ENCODE results near the gene DNM1. TPM values are rescaled to one million over a fixed set of nuclear protein-coding genes. Genes with fewer than 3 reads are reported as not detected.
A peak's percentile ranks its signal among the peaks of the same experiment; 100 is the strongest.

DNM1 gene
- total RNA-seq, 2 experiments from 2014 or later: 0.50 to 0.72 TPM

DNA sequence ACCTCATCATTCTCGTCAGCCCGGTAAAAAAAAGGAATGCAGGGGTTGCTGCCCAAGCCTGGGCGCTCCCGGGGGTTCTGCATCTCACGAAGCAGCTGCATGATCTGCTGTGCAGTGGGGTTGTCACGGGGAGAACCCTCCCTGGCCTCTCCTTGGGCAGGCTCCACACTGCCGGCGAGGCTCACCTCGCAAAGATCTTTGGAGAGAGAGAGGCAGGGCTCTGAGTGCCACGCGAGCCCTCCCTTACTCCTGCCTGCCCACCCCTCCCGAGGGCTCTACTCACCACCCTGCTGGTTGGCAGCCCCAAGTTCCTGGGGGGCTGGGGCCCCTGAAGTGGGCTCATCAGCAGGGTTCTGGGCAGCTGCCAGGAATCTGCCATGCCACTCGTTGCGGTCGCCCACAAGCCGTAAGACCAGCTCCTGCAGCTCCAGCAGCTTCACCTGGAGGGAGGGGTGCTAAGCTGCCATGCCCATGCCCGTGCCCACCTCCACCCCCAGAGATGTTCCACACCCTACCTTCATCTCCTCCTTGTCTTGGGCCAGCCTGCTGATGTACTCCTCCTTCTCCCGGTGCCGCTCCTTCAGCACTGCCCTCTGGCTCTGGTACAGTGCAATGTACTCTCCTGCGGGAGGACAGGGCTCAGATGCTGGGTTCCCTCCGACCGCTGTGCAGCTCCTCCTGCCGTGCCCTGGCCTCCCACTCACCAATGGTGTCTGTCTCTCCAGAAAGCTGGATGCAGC lies 54.1 kb downstream of the DNM1 start:
- POLR2A ChIA-PET: no interaction called here
- Mint-ChIP-seq H3K27me3 (peaks cover under 1% of the 10 kb centered on the region), H3K27ac (no peak overlapping the region), H3K4me3 (no peak overlapping the region), H3K9me3 (ENCODE audit: low read depth) (no peaks in the 10 kb centered on the region), H3K36me3 (ENCODE audit: low read depth) (peaks cover 19% of the 10 kb centered on the region), H3K4me1 (no peaks in the 10 kb centered on the region)
- ATAC-seq (no peak), DNase-seq (no peak)
- intact Hi-C loops (cut with DNase I, micrococcal nuclease): no loop called here
- CTCF ChIA-PET: interaction anchor here (1.2 kb wide), 1 partner anchor 11 kb away, joined by 4 read pairs; no protein-coding TSS in a partner anchor

DNA sequence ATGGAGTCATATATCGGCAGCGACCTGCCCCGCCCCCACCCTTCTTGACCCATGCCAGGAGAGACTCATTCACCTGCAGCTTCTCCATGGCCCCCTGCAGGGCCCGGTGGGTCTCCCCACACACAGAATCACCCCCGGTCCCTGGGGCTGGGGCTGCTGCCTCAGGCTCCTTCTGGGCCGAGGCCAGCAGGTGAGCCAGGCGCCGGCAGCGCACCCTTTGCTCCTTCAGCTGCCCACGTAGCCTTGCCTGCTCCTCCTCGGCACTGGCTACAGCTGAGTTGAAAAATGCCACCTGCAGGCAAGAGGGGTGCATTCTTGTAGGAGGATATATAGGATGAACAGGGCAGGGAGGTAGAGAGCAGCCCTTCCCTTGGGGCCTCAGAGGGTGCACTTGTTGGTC lies 54.7 kb downstream of the DNM1 start:
- ChIA-PET CTCF (interaction anchor here (1.2 kb wide), 1 partner anchor 11 kb away, joined by 4 read pairs; no protein-coding TSS in a partner anchor), POLR2A (no interaction called here)
- no peak overlapping the region for H3K27ac Mint-ChIP-seq
- intact Hi-C loops (cut with DNase I, micrococcal nuclease): no loop called here
- DNase-seq: no peak
- H3K4me3 Mint-ChIP-seq: no peak overlapping the region
- no peaks in the 10 kb centered on the region for H3K4me1 Mint-ChIP-seq
- ATAC-seq: no peak
- H3K9me3 Mint-ChIP-seq (ENCODE audit: low read depth): no peaks in the 10 kb centered on the region
- H3K27me3 Mint-ChIP-seq: no peaks in the 10 kb centered on the region
- peaks cover 19% of the 10 kb centered on the region for H3K36me3 Mint-ChIP-seq (ENCODE audit: low read depth)

DNA sequence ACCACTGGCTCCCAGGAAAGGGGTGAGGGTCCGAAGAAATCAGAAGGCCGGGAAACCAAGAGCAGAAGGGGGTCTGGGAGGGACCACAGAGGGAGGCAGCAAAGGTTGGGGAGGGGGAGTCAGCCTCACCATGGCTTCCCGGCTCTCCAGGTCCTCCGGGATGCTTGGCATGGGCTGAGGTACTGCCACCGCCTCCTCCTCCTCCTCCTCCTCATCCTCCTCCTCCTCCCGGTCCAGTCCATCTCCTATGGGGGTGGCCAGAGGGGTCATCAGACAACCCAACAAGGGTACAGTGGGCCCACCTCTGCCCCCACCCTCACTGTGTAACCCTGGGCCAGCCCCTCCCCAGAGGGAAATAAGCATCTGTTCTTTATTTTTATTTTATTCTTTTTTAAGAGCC lies 55.1 kb downstream of the DNM1 start:
- ATAC-seq: no peak
- no peak overlapping the region for H3K4me3 Mint-ChIP-seq
- ChIA-PET CTCF (interaction anchor here (1.2 kb wide), 1 partner anchor 10 kb away, joined by 4 read pairs; no protein-coding TSS in a partner anchor), POLR2A (no interaction called here)
- no peaks in the 10 kb centered on the region for H3K9me3 Mint-ChIP-seq (ENCODE audit: low read depth)
- H3K36me3 Mint-ChIP-seq (ENCODE audit: low read depth): peaks cover 19% of the 10 kb centered on the region
- H3K27ac Mint-ChIP-seq: no peak overlapping the region
- no peak for DNase-seq
- H3K4me1 Mint-ChIP-seq: no peaks in the 10 kb centered on the region
- intact Hi-C loops (cut with DNase I, micrococcal nuclease): no loop called here
- H3K27me3 Mint-ChIP-seq: no peaks in the 10 kb centered on the region

DNA sequence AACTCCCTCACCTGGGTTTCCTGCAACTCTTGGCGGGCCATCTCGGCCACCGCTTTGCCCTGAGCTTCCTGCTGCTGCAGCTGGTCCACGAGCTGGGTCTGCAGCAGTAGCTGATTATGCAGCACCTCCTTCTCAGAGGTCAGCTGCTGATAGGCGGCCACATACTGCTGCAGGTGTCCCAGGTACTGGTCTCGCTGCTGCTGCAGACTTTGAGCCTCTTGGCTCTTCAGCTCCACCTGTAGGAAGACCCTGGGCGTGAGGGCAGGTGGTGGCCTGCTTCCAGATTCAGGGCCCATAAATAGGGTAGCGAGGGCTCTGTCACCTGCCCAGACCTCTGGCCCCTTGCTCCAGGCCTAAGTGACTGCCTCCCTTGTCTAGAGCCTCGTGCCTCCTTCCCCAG lies 56.0 kb downstream of the DNM1 start:
- Mint-ChIP-seq H3K27me3 (no peaks in the 10 kb centered on the region), H3K27ac (no peak overlapping the region), H3K36me3 (ENCODE audit: low read depth) (peaks cover 19% of the 10 kb centered on the region), H3K4me3 (no peak overlapping the region), H3K4me1 (no peaks in the 10 kb centered on the region), H3K9me3 (ENCODE audit: low read depth) (no peaks in the 10 kb centered on the region)
- ATAC-seq: no peak
- DNase-seq: no peak
- ChIA-PET CTCF (interaction anchor here (1.6 kb wide), 1 partner anchor 9 kb away, joined by 4 read pairs; no protein-coding TSS in a partner anchor), POLR2A (no interaction called here)
- intact Hi-C loops (cut with DNase I, micrococcal nuclease): no loop called here

DNA sequence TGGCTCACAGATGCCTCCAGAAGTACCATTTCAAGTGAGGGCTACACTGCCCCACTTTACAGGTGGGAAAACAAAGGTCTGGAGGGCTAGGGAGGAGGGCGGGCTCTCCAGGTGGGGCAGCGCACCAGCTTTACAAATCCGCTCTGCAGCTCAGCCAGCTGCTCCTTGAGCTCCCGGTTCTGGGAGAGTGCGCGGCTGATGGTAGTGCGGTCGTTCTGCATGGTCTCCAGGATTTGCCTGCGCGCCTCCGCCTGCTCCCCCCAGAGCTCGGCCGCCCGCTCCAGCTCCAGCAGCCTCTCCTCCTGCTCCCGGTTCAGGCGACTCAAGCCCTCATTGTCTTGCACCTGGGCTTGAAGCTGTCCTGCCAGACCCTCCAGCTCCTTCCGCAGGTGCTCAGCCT lies 57.2 kb downstream of the DNM1 start:
- intact Hi-C loops (cut with DNase I, micrococcal nuclease): no loop called here
- H3K4me3 Mint-ChIP-seq: no peak overlapping the region
- H3K36me3 Mint-ChIP-seq (ENCODE audit: low read depth): peaks cover 19% of the 10 kb centered on the region
- ATAC-seq: no peak
- no peak for DNase-seq
- no peak overlapping the region for H3K27ac Mint-ChIP-seq
- no peaks in the 10 kb centered on the region for H3K27me3 Mint-ChIP-seq
- ChIA-PET CTCF (interaction anchor here (0.7 to 1.6 kb wide), 2 partner anchors 10 to 157 kb away, joined by 3 to 4 read pairs; no protein-coding TSS in a partner anchor), POLR2A (no interaction called here)
- H3K9me3 Mint-ChIP-seq (ENCODE audit: low read depth): no peaks in the 10 kb centered on the region
- no peaks in the 10 kb centered on the region for H3K4me1 Mint-ChIP-seq

DNA sequence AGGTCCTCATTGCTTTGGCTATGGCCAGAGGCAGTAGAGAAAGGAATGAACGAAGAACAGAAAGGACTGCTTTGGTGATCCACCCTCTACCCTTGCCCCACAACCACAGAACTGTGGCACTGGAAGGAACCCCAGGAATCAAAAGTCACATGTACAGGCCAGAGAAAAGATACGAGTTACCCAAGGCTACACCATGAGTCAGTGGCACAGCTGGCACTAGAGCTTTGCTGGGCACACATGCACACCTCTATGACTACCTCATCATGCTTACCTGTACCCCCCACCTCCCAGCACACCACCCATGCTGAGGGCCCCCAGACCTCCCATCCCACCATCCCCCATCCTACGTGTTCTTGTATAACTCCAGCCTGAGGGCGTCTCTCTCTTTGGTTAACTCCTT lies 59.5 kb downstream of the DNM1 start:
- intact Hi-C loops (cut with DNase I, micrococcal nuclease): no loop called here
- Mint-ChIP-seq H3K27ac (no peak overlapping the region), H3K4me1 (no peaks in the 10 kb centered on the region), H3K4me3 (no peak overlapping the region), H3K27me3 (no peaks in the 10 kb centered on the region), H3K9me3 (ENCODE audit: low read depth) (no peaks in the 10 kb centered on the region), H3K36me3 (ENCODE audit: low read depth) (peaks cover 19% of the 10 kb centered on the region)
- ATAC-seq (no peak), DNase-seq (no peak)
- POLR2A ChIA-PET: no interaction called here
- CTCF ChIA-PET: no interaction called here

DNA sequence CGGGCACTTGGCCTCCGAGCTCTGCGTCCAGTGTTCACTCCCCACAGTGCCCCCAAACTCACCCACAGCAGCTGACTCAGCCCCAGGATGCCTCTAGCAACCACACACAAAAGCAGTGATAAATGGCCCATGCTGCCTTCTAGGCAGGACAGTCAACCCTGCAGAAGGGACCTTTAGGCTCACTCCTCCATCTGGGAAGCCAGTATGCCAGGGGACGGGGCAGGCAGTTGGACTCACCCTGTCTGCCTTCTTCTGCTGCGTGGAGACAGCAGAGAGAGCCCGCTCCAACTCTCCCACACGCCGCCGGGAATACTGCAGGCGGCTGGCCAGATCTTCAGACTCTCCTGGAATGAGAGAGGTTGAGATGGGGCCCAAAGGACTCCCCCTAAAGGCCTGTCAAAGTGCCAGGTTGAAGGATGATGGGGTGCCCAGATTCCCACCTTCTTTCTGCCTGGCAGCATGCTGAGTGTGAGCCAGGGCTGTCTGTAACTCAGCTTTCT lies 62.2 kb downstream of the DNM1 start:
- Mint-ChIP-seq H3K27ac (no peak overlapping the region), H3K36me3 (ENCODE audit: low read depth) (peaks cover 16% of the 10 kb centered on the region), H3K9me3 (ENCODE audit: low read depth) (no peaks in the 10 kb centered on the region), H3K4me3 (no peak overlapping the region), H3K27me3 (no peaks in the 10 kb centered on the region), H3K4me1 (no peaks in the 10 kb centered on the region)
- intact Hi-C loops (cut with DNase I, micrococcal nuclease): no loop called here
- POLR2A ChIA-PET: no interaction called here
- ATAC-seq: no peak
- CTCF ChIA-PET: interaction anchor here (0.7 to 0.9 kb wide), 3 partner anchors 7 to 78 kb away, joined by 3 to 5 read pairs (median 3); no protein-coding TSS in a partner anchor
- DNase-seq: no peak

DNA sequence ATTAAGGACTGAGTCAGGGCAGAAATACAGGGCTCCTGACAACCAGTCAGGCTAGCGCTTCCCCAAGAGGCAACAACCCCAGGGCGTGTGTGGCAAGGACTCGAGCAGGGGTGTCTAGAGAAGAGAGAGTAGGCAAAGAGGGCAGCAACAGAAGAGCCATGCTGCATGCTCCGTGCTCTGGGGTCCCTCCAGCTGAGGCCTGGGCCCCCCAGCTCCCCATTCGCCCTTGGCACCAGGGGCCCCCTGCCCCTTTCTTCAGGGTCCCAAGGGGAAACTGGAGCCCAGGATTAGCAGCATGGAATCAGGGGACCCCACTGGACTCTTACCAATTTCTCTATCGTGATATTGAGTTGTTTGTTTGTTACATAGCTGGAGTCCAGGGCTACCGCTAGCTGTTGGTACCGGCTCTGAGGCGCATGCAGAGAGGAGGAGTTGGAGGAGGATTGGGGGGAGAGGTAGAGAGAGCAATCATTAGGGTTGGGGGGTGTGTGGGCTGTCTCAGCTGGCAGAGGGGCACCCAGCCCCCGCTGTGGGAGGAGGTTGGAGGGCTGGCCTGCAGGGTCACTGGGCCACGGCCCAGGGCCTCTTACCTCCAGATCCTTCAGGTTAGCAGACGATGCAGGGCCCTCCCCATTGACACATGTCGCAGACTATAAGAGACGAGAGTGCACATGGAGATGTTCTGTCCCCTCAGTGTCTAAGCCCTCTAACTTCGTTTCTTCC lies 63.9 kb downstream of the DNM1 start:
- no peaks in the 10 kb centered on the region for H3K9me3 Mint-ChIP-seq (ENCODE audit: low read depth)
- ChIA-PET CTCF (no interaction called here), POLR2A (no interaction called here)
- no peak for ATAC-seq
- H3K27ac Mint-ChIP-seq: no peak overlapping the region
- no peaks in the 10 kb centered on the region for H3K4me1 Mint-ChIP-seq
- peaks cover 14% of the 10 kb centered on the region for H3K36me3 Mint-ChIP-seq (ENCODE audit: low read depth)
- DNase-seq: no peak
- H3K27me3 Mint-ChIP-seq: no peaks in the 10 kb centered on the region
- intact Hi-C loops (cut with DNase I, micrococcal nuclease): no loop called here
- no peak overlapping the region for H3K4me3 Mint-ChIP-seq

DNA sequence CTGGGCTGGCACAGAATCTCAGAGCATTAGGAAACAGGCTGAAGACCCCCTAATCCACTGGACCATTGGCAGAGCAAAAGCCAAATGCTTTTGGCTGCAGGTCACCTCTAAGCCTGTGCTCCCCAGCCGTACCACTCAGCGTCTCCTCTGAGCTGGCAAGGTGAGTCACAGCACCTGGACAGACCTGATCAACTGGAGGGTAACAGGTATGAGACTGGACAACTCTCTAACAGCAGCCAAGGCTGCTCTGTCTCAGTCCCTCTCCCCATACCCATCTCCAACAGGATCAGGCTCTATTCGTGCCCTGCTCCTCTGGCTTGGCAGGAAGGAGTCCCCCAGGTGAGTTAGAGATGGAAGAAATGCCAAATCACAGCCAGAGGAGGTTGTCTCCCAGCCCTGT lies 67.9 kb downstream of the DNM1 start:
- ATAC-seq (no peak), DNase-seq (no peak)
- intact Hi-C loops (cut with DNase I, micrococcal nuclease): loop anchor here in 1 of 2 experiments (10.0 kb wide), 1 partner anchor 454 kb away; the partner anchor contains the start of gene ZDHHC12
- peaks cover 16% of the 10 kb centered on the region for H3K36me3 Mint-ChIP-seq (ENCODE audit: low read depth)
- H3K4me3 Mint-ChIP-seq: no peak overlapping the region
- H3K9me3 Mint-ChIP-seq (ENCODE audit: low read depth): no peaks in the 10 kb centered on the region
- no peak overlapping the region for H3K27ac Mint-ChIP-seq
- ChIA-PET CTCF (no interaction called here), POLR2A (no interaction called here)
- H3K4me1 Mint-ChIP-seq: peaks cover 12% of the 10 kb centered on the region
- no peaks in the 10 kb centered on the region for H3K27me3 Mint-ChIP-seq

DNA sequence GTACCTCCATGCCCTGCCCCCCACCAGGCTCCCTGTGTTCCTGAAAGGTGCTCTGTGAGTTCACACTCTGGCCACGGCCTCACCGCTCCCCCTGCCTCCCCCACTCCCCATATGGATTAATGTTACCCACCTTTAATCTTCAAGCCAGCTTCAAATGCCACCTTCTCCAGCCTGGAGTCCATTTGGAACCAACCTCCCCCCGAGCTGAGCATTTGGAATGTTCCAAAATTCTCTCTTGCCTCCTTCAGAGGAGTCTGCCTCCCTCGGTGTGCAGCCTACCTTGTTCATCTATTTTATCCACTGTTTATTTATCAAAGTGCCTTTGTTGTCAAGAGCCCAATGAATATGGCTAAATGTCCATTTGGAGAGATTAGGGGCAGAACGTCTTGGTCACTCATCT lies 68.3 kb downstream of the DNM1 start:
- H3K36me3 Mint-ChIP-seq (ENCODE audit: low read depth): peaks cover 16% of the 10 kb centered on the region
- CTCF ChIA-PET: no interaction called here
- POLR2A ChIA-PET: no interaction called here
- no peak overlapping the region for H3K4me3 Mint-ChIP-seq
- H3K27me3 Mint-ChIP-seq: no peaks in the 10 kb centered on the region
- no peak overlapping the region for H3K27ac Mint-ChIP-seq
- no peak for DNase-seq
- H3K4me1 Mint-ChIP-seq: peaks cover 16% of the 10 kb centered on the region
- intact Hi-C loops (cut with DNase I, micrococcal nuclease): loop anchor here in 1 of 2 experiments (10.0 kb wide), 1 partner anchor 453 kb away; the partner anchor contains the start of gene ZDHHC12
- no peaks in the 10 kb centered on the region for H3K9me3 Mint-ChIP-seq (ENCODE audit: low read depth)
- ATAC-seq: no peak

DNA sequence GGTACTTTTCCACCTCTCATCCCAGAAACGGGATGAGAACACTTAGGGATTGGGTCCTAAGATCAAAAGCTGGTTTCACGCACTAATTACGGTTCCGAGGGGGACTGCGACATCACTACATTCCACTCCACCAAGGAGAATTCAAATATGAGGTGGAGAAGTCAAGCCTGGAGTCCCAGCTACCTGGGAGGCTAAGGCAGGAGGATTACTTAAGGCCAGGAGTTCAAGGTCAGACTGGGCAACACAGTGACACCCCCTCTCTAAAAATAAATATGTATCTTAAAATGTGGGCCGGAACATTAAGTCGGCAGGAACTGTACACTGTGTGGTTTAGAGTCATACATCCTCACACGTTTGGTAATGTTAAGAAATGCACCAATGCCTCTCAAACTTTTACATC lies 71.1 kb downstream of the DNM1 start:
- no peak for ATAC-seq
- Mint-ChIP-seq H3K36me3 (ENCODE audit: low read depth) (peaks cover 12% of the 10 kb centered on the region), H3K27me3 (no peaks in the 10 kb centered on the region), H3K4me3 (peak overlapping the region; percentile 97), H3K4me1 (peaks cover 30% of the 10 kb centered on the region), H3K9me3 (ENCODE audit: low read depth) (no peaks in the 10 kb centered on the region), H3K27ac (no peak overlapping the region)
- intact Hi-C loops (cut with DNase I, micrococcal nuclease): loop anchor here in 1 of 2 experiments (2.0 to 10.0 kb wide), 3 partner anchors 451 to 755 kb away; partner anchors contain the start of genes FPGS, SH3GLB2 and ZDHHC12
- ChIA-PET CTCF (interaction anchor here (0.7 kb wide), 1 partner anchor 21 kb away, joined by 3 read pairs; no protein-coding TSS in a partner anchor), POLR2A (interaction anchor here (0.6 kb wide), 1 partner anchor 473 kb away, joined by 3 read pairs; no protein-coding TSS in a partner anchor)
- DNase-seq: no peak
